Fibroblast of lung (primary cell): ENCODE data around the gene ERGIC3. TPM values are rescaled to one million over a fixed set of nuclear protein-coding genes. Genes with fewer than 3 reads are reported as not detected.

Source experiments
- DNase-seq, 2 donors: peaks; one replicate each; pipeline versions ENCODE4 v3.0.0 to v3.0.0-alpha.2; 2010; ENCODE audit warnings: low read depth in 2 of 2
- H2AFZ ChIP-seq: 2 replicates; pipeline ENCODE4 v1.5.1; 2012; ENCODE audit warnings: low read length, control low read depth, inconsistent platforms
- H3K27ac ChIP-seq: 2 replicates; pipeline ENCODE4 v1.5.1; 2011; ENCODE audit warnings: low read length, control low read depth; ENCODE audit not compliant: insufficient read depth
- H3K27me3 ChIP-seq: 2 replicates; pipeline ENCODE4 v1.5.1; 2011; ENCODE audit warnings: mild to moderate bottlenecking, low read length; ENCODE audit not compliant: control insufficient read depth, insufficient read depth
- H3K36me3 ChIP-seq: 2 replicates; pipeline ENCODE4 v1.5.1; 2011; ENCODE audit warnings: low read length; ENCODE audit not compliant: control insufficient read depth, insufficient read depth
- H3K4me1 ChIP-seq: 2 replicates; pipeline ENCODE4 v1.5.1; 2011; ENCODE audit warnings: low read length; ENCODE audit not compliant: control insufficient read depth, insufficient read depth; ENCODE audit errors: extremely low read depth
- H3K4me2 ChIP-seq: 2 replicates; pipeline ENCODE4 v1.5.1; 2011; ENCODE audit warnings: low read length, control low read depth; ENCODE audit not compliant: insufficient read depth; ENCODE audit errors: extremely low read depth
- H3K4me3 ChIP-seq, 4 experiments: fragments of 200-600 bp in 1 of 4; sonication (generic) in 1 of 4; replicated peaks in 1 of 4; 2 replicates each; pipeline ENCODE4 v1.5.1; 2011 to 2016; ENCODE audit warnings: low read length in 4 of 4, low read depth in 3 of 4, mild to moderate bottlenecking in 3 of 4, control low read depth in 2 of 4, inconsistent platforms in 1 of 4, mixed read lengths in 1 of 4; ENCODE audit not compliant: insufficient read depth in 1 of 4; ENCODE audit errors: control extremely low read depth in 1 of 4
- H3K79me2 ChIP-seq: 2 replicates; pipeline ENCODE4 v1.5.1; 2012; ENCODE audit warnings: mild to moderate bottlenecking, low read length, inconsistent platforms; ENCODE audit not compliant: control insufficient read depth, insufficient read depth
- H3K9ac ChIP-seq: 2 replicates; pipeline ENCODE4 v1.5.1; 2011; ENCODE audit warnings: mild to moderate bottlenecking, low read length, control low read depth; ENCODE audit not compliant: insufficient read depth
- H3K9me3 ChIP-seq: 2 replicates; pipeline ENCODE4 v1.5.1; 2012; ENCODE audit warnings: low read depth, low read length; ENCODE audit not compliant: control insufficient read depth, insufficient read depth
- H4K20me1 ChIP-seq: 2 replicates; pipeline ENCODE4 v1.5.1; 2011; ENCODE audit warnings: low read length; ENCODE audit not compliant: control insufficient read depth, insufficient read depth; ENCODE audit errors: extremely low read depth
- EZH2 ChIP-seq: IDR thresholded peaks from 2 replicates; pipeline ENCODE4 v1.5.1; 2012; ENCODE audit warnings: low read length, control low read depth, mild to moderate bottlenecking; ENCODE audit errors: missing control alignments
- polyA plus RNA-seq, 2 donors: library from polyadenylated mRNA; depleted of rRNA in 1 of 2; stranded (reverse) in 1 of 2; unstranded in 1 of 2; fragments of >200 nt; gene quantifications; 2 replicates each; pipeline ENCODE4 v1.2.1, GENCODE V29; 2011 to 2012; ENCODE audit warnings: missing spikeins in 1 of 2
- total RNA-seq: library from RNA; depleted of rRNA; stranded (reverse); fragments of >200 nt; gene quantifications from 2 replicates; pipeline ENCODE4 v1.2.1, GENCODE V29; 2014
- TF ChIP-seq, protein P1 (sequence below), 2 donors: IDR thresholded peaks in 1 of 2; conservative IDR thresholded peaks in 1 of 2; 1 replicate in 1 of 2; 2 replicates in 1 of 2; pipeline ENCODE4 v1.5.1; 2011 to 2012; ENCODE audit warnings: low read length in 2 of 2, control low read depth in 1 of 2, inconsistent platforms in 1 of 2, low read depth in 1 of 2, mild to moderate bottlenecking in 1 of 2

ERGIC3 gene
- total and polyA plus RNA-seq, 2 donors (not counting 1 experiment from before 2014, with no cell fraction given): 335 to 355 TPM

DNA sequence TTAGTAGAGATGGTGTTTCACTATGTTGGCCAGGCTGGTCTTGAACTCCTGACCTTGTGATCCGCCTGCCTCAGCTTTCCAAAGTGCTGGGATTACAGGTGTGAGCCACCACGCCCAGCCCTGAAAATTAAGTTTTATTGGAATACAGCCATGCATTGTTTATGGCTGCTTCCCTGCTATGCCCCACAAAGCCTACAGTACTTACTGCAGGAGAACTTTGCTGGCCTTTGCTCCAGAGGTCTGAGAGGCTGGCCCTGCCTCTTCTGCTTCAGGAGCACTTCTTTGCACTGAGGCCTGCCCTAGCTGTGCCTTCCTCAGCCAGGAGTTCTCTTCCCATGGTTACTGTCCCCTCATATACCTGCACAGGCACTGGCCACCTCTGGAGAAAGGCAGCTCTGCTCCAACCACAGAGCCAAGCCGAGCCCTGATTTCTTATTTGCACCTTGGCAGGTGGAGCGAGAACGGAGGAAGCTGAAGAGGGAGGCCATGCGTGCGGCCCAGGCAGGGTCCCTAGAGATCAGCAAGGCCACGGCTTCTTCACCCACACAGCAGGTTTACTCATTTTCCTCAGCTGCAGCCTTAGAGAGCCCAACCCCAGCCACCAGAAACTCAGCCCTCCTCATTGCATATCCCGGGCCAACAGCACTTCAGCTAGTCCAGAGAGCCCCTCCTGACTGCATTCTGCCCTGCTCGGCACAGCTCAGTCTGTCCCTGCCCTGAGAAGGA is 33.2 kb upstream of the ERGIC3 start:
- H3K27me3 ChIP-seq: no peaks in the 10 kb centered on the region
- DNase-seq: no peak
- H3K9ac ChIP-seq: no peak overlapping the region
- no peak overlapping the region for H2AFZ ChIP-seq
- peaks cover 23% of the 10 kb centered on the region for H3K36me3 ChIP-seq
- no peaks in the 10 kb centered on the region for H3K4me1 ChIP-seq
- H3K9me3 ChIP-seq: no peaks in the 10 kb centered on the region
- no peak overlapping the region for H3K4me3 ChIP-seq
- H3K4me2 ChIP-seq: no peak overlapping the region
- no peaks in the 10 kb centered on the region for H3K79me2 ChIP-seq
- no peak overlapping the region for H3K27ac ChIP-seq
- TF ChIP-seq, protein P1, sequence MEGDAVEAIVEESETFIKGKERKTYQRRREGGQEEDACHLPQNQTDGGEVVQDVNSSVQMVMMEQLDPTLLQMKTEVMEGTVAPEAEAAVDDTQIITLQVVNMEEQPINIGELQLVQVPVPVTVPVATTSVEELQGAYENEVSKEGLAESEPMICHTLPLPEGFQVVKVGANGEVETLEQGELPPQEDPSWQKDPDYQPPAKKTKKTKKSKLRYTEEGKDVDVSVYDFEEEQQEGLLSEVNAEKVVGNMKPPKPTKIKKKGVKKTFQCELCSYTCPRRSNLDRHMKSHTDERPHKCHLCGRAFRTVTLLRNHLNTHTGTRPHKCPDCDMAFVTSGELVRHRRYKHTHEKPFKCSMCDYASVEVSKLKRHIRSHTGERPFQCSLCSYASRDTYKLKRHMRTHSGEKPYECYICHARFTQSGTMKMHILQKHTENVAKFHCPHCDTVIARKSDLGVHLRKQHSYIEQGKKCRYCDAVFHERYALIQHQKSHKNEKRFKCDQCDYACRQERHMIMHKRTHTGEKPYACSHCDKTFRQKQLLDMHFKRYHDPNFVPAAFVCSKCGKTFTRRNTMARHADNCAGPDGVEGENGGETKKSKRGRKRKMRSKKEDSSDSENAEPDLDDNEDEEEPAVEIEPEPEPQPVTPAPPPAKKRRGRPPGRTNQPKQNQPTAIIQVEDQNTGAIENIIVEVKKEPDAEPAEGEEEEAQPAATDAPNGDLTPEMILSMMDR (conservative IDR thresholded peaks at IDR 0.05 in 1 of 2, IDR thresholded peaks at IDR 0.05 in 1 of 2; ENCODE audit: low read depth in 1 of 2, low read length in 2 of 2): no peak
- TF ChIP-seq EZH2: no peak
- H4K20me1 ChIP-seq: no peaks in the 10 kb centered on the region

DNA sequence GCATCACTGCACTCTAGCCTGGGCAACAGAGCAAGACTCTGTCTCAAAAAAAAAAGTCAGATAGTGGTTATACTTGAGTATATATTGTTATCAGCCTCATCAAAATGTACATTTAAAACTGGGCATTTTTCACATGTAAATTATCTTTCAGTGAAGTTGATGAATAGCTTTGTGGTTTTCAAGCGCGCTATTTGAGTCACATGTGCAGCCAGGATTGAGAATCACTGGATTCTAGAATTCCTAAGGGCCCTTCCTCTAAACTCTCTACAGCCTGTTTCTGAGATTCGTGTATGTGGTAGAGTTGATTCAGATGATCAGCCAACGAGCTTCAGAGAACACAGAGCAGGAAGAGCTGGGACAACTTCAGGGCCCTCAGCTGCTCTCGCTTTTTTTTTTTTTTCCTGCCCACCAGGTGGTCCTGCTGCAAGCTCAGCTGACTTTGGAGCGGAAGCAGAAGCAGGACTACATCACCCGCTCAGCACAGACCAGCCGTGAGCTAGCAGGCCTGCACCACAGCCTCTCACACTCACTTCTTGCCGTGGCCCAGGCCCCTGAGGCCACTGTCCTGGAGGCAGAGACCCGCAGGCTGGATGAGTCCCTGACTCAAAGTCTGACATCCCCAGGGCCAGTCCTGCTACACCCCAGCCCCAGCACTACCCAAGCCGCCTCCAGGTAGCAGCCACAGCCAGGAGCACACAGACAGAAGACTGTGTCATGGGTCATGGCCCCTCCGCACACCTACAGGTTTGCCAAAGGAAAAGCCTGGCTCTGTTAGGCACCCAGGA is 30.7 kb upstream of the ERGIC3 start:
- H3K4me3 ChIP-seq: no peak overlapping the region
- H2AFZ ChIP-seq: no peak overlapping the region
- no peaks in the 10 kb centered on the region for H3K27me3 ChIP-seq
- no peak overlapping the region for H3K27ac ChIP-seq
- DNase-seq: peak in 1 of 2 donors; percentile 66
- peaks cover 4% of the 10 kb centered on the region for H3K4me1 ChIP-seq
- H3K79me2 ChIP-seq: no peaks in the 10 kb centered on the region
- no peak overlapping the region for H3K9ac ChIP-seq
- H3K36me3 ChIP-seq: peaks cover 7% of the 10 kb centered on the region
- TF ChIP-seq, protein P1 (conservative IDR thresholded peaks at IDR 0.05 in 1 of 2, IDR thresholded peaks at IDR 0.05 in 1 of 2; ENCODE audit: low read depth in 1 of 2, low read length in 2 of 2): no peak
- TF ChIP-seq EZH2: no peak
- no peaks in the 10 kb centered on the region for H4K20me1 ChIP-seq
- H3K9me3 ChIP-seq: no peaks in the 10 kb centered on the region
- H3K4me2 ChIP-seq: no peak overlapping the region

DNA sequence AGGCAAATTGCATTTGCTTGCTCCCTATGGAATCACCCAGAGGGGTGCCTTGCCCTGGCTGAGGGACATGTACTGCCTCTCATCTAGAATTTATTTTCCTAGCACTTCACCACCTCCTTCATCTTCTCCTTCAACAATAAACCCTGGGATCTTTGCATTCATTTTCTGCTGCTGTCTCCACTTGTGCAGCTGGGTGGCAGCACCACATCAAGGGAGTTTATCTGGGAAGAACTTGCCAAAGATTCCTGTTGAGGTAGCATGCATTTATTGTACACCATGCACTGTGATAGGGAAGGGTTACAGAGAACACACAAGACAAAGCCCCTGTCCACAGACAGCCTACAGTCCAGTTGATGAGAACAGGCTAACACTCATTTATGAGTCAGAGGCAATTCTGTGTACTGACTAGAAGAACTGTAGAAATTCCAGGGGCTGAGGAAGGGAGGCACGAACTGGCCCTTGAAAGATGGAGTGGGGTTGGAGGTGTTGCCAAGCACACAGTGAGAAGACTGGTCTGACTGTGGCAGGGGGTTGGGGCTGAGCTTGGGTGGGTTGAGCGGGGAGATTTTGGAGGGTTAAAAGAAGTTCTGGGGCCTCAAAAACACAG is 30.0 kb upstream of the ERGIC3 start:
- H3K9me3 ChIP-seq: no peaks in the 10 kb centered on the region
- H4K20me1 ChIP-seq: no peaks in the 10 kb centered on the region
- peaks cover 10% of the 10 kb centered on the region for H3K4me1 ChIP-seq
- no peak overlapping the region for H3K27ac ChIP-seq
- no peaks in the 10 kb centered on the region for H3K27me3 ChIP-seq
- H3K79me2 ChIP-seq: no peaks in the 10 kb centered on the region
- H2AFZ ChIP-seq: no peak overlapping the region
- no peak overlapping the region for H3K4me2 ChIP-seq
- no peak for TF ChIP-seq EZH2
- TF ChIP-seq, protein P1 (conservative IDR thresholded peaks at IDR 0.05 in 1 of 2, IDR thresholded peaks at IDR 0.05 in 1 of 2; ENCODE audit: low read depth in 1 of 2, low read length in 2 of 2): peak; percentile 67 to 81
- peaks cover 7% of the 10 kb centered on the region for H3K36me3 ChIP-seq
- no peak overlapping the region for H3K4me3 ChIP-seq
- DNase-seq: peak; percentile 45 to 67
- H3K9ac ChIP-seq: no peak overlapping the region
